GM23338 (cell line): Measurements from ENCODE around the gene CDKN2AIPNL. TPM values are rescaled to one million over a fixed set of nuclear protein-coding genes. Genes with fewer than 3 reads are reported as not detected.

Experiments used
- ATAC-seq: fragments of 200-7000 bp; cut with Tn5 transposase; 3 replicates; pipeline ENCODE4 v1.9.1; 2020
- DNase-seq: peaks from one replicate; pipeline ENCODE4 v3.0.0-alpha.2; 2015; ENCODE audit warnings: low spot score
- H2AFZ ChIP-seq: fragments of 200-600 bp; sonication (generic); 2 replicates; pipeline ENCODE4 v1.8.0; 2016; ENCODE audit warnings: antibody characterized with exemption, mild to moderate bottlenecking, moderate library complexity
- H3F3A ChIP-seq: fragments of 200-600 bp; sonication (generic); replicated peaks from 2 replicates; pipeline ENCODE4 v1.8.0; 2017; ENCODE audit warnings: antibody characterized with exemption, mixed run types, low read depth
- H3K27ac ChIP-seq: fragments of 200-600 bp; sonication (generic); 2 replicates; pipeline ENCODE4 v1.6.1; 2016; ENCODE audit warnings: low read depth
- H3K27me3 ChIP-seq: fragments of 200-600 bp; sonication (generic); 2 replicates; pipeline ENCODE4 v1.8.0; 2016; ENCODE audit warnings: mild to moderate bottlenecking, mixed run types, moderate library complexity; ENCODE audit not compliant: insufficient read depth
- H3K36me3 ChIP-seq: fragments of 200-600 bp; sonication (generic); 2 replicates; pipeline ENCODE4 v1.8.0; 2016; ENCODE audit warnings: mild to moderate bottlenecking; ENCODE audit not compliant: insufficient read depth
- H3K4me1 ChIP-seq: fragments of 200-600 bp; sonication (generic); 2 replicates; pipeline ENCODE4 v1.8.0; 2016; ENCODE audit warnings: mild to moderate bottlenecking, moderate library complexity; ENCODE audit not compliant: insufficient read depth
- H3K4me2 ChIP-seq: fragments of 200-600 bp; sonication (generic); 2 replicates; pipeline ENCODE4 v1.7.1; 2017; ENCODE audit warnings: mixed run types
- H3K4me3 ChIP-seq: fragments of 200-600 bp; sonication (generic); 2 replicates; pipeline ENCODE4 v1.6.1; 2016; ENCODE audit warnings: mixed run types
- H3K79me2 ChIP-seq: fragments of 200-600 bp; sonication (generic); replicated peaks from 2 replicates; pipeline ENCODE4 v1.8.0; 2017; ENCODE audit warnings: mild to moderate bottlenecking; ENCODE audit not compliant: insufficient read depth
- H3K9me2 ChIP-seq: fragments of 200-600 bp; sonication (generic); 2 replicates; pipeline ENCODE4 v1.8.0; 2017; ENCODE audit not compliant: insufficient read depth
- H4K20me1 ChIP-seq: fragments of 200-600 bp; sonication (generic); replicated peaks from 2 replicates; pipeline ENCODE4 v1.8.0; 2017; ENCODE audit warnings: mild to moderate bottlenecking; ENCODE audit not compliant: insufficient read depth
- H3K27ac Mint-ChIP-seq: 2 replicates; pipeline ENCODE4 v1.8.0; 2020; ENCODE audit warnings: inconsistent platforms, mild to moderate bottlenecking, moderate library complexity, mixed read lengths
- H3K27me3 Mint-ChIP-seq: 3 replicates; pipeline ENCODE4 v1.8.0; 2022; ENCODE audit warnings: low read depth, mild to moderate bottlenecking, moderate library complexity, mixed read lengths, inconsistent platforms; ENCODE audit not compliant: insufficient read depth, poor library complexity
- H3K36me3 Mint-ChIP-seq: 3 replicates; pipeline ENCODE4 v1.8.0; 2021; ENCODE audit warnings: low read depth, mild to moderate bottlenecking, inconsistent platforms, moderate library complexity, mixed read lengths
- H3K4me1 Mint-ChIP-seq: 3 replicates; pipeline ENCODE4 v1.8.0; 2020; ENCODE audit warnings: mild to moderate bottlenecking, inconsistent platforms, mixed read lengths
- H3K4me3 Mint-ChIP-seq: 3 replicates; pipeline ENCODE4 v1.8.0; 2021; ENCODE audit warnings: moderate library complexity, mild to moderate bottlenecking, inconsistent platforms, mixed read lengths
- H3K9me3 Mint-ChIP-seq: 3 replicates; pipeline ENCODE4 v1.8.0; 2020; ENCODE audit warnings: moderate library complexity, mild to moderate bottlenecking, inconsistent platforms, mixed read lengths
- CREB1 ChIP-seq: fragments of 250-450 bp; sonication (Bioruptor Pico); IDR thresholded peaks from 2 replicates; pipeline ENCODE4 v1.5.0; 2020; ENCODE audit warnings: low read depth, mild to moderate bottlenecking, moderate library complexity
- EZH2 ChIP-seq: fragments of 200-600 bp; sonication (generic); IDR thresholded peaks from one replicate; pipeline ENCODE4 v1.8.0; 2017; ENCODE audit warnings: antibody characterized with exemption, mild to moderate bottlenecking, low read depth; ENCODE audit not compliant: unreplicated experiment
- EZH2phosphoT487 ChIP-seq: fragments of 200-600 bp; sonication (generic); IDR thresholded peaks from one replicate; pipeline ENCODE4 v1.8.1; 2018; ENCODE audit warnings: antibody characterized with exemption; ENCODE audit not compliant: unreplicated experiment
- JUNB ChIP-seq: IDR thresholded peaks from one replicate; pipeline ENCODE4 v1.6.1; 2016; ENCODE audit warnings: antibody characterized with exemption; ENCODE audit not compliant: unreplicated experiment
- NANOG ChIP-seq: IDR thresholded peaks from 2 replicates; pipeline ENCODE4 v1.6.1; 2016; ENCODE audit warnings: antibody characterized with exemption, borderline replicate concordance
- POLR2AphosphoS5 ChIP-seq: IDR thresholded peaks from 2 replicates; pipeline ENCODE4 v1.6.1; 2016; ENCODE audit warnings: antibody characterized with exemption, low read depth
- STAT1 ChIP-seq: IDR thresholded peaks from one replicate; pipeline ENCODE4 v1.6.1; 2016; ENCODE audit warnings: antibody characterized with exemption; ENCODE audit not compliant: unreplicated experiment
- ZNF114 ChIP-seq: fragments of 250-450 bp; sonication (Bioruptor Pico); IDR thresholded peaks from 2 replicates; pipeline ENCODE4 v1.5.0; 2020; ENCODE audit warnings: mild to moderate bottlenecking, moderate library complexity
- ZNF331 ChIP-seq: fragments of 250-450 bp; sonication (Bioruptor Pico); IDR thresholded peaks from 2 replicates; pipeline ENCODE4 v1.5.0; 2020; ENCODE audit warnings: low read depth, mild to moderate bottlenecking, moderate library complexity
- ZNF462 ChIP-seq: fragments of 250-450 bp; sonication (Bioruptor Pico); IDR thresholded peaks from 2 replicates; pipeline ENCODE4 v1.5.0; 2020; ENCODE audit warnings: mild to moderate bottlenecking, moderate library complexity
- polyA plus RNA-seq: library from polyadenylated mRNA; unstranded; fragments of >200 nt; fragmentation: Nextera tagmentation; extraction: Ambion mirVana; gene quantifications from 2 replicates; pipeline ENCODE4 v1.2.1, GENCODE V29; 2016
- total RNA-seq: library from RNA; depleted of rRNA; stranded (reverse); fragments of >200 nt; shearing (Covaris generic); gene quantifications from 2 replicates; pipeline ENCODE4 v1.2.3, GENCODE V29; 2014
- TF ChIP-seq, protein P1 (sequence below): IDR thresholded peaks from 2 replicates; pipeline ENCODE4 v1.6.1; 2016; ENCODE audit warnings: antibody characterized with exemption
- TF ChIP-seq, protein P2 (sequence below): IDR thresholded peaks from one replicate; pipeline ENCODE4 v1.6.1; 2018; ENCODE audit warnings: antibody characterized with exemption; ENCODE audit not compliant: unreplicated experiment
- TF ChIP-seq, protein P3 (sequence below), 2 experiments: fragments of 200-600 bp in 1 of 2; sonication (generic) in 1 of 2; conservative IDR thresholded peaks; 2 replicates each; pipeline versions ENCODE4 v1.5.1 to v1.6.1; 2016 to 2017; ENCODE audit warnings: antibody characterized with exemption in 2 of 2, low read depth in 2 of 2, mild to moderate bottlenecking in 2 of 2, moderate library complexity in 1 of 2

The CDKN2AIPNL gene
- total and polyA plus RNA-seq, 2 experiments from 2014 or later: 53.5 to 79.5 TPM

DNA sequence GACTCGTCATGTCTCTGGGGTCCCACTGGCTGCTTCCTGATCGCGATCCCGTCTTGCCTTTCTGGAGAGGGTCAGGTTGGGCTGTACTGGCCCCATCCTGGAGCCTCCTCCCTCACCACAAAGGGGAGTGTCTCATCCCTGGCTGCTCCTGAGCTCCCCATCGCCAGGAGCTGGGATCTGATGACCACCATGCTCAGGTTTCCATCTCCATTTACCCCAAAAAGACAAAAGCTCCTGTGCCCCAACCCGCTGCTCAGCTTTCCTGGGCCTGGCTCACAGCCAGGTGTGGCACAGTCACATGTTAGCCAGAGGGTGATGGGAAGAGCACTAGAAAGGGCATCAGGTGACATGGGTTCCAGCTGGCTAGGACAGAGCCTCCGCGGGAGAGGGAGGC lies 47.3 kb upstream of the CDKN2AIPNL start:
- Histone ChIP-seq H3K27ac (no peak overlapping the region), H3K4me1 (no peaks in the 10 kb centered on the region), H3K79me2 (no peaks in the 10 kb centered on the region), H3F3A (no peaks in the 10 kb centered on the region), H4K20me1 (no peaks in the 10 kb centered on the region), H3K4me3 (no peak overlapping the region), H3K9me2 (no peaks in the 10 kb centered on the region), H2AFZ (no peak overlapping the region), H3K36me3 (no peaks in the 10 kb centered on the region), H3K27me3 (no peaks in the 10 kb centered on the region), H3K4me2 (no peak overlapping the region)
- DNase-seq: no peak
- H3K27ac Mint-ChIP-seq: no peak overlapping the region
- no peaks in the 10 kb centered on the region; the same call in 2 of the 3 replicates for H3K36me3 Mint-ChIP-seq
- ATAC-seq: no peak
- no peak overlapping the region for H3K4me3 Mint-ChIP-seq
- H3K4me1 Mint-ChIP-seq: peaks cover 4% of the 10 kb centered on the region
- peaks cover 8% of the 10 kb centered on the region for H3K27me3 Mint-ChIP-seq
- H3K9me3 Mint-ChIP-seq: no peaks in the 10 kb centered on the region
- TF ChIP-seq NANOG: no peak
- TF ChIP-seq ZNF462 (CRISPR knock-in tag): no peak
- TF ChIP-seq STAT1: no peak
- no peak for TF ChIP-seq POLR2AphosphoS5
- no peak for TF ChIP-seq EZH2
- no peak for TF ChIP-seq ZNF114 (CRISPR knock-in tag)
- no peak for TF ChIP-seq CREB1 (CRISPR knock-in tag)
- TF ChIP-seq JUNB: no peak
- no peak for TF ChIP-seq ZNF331 (CRISPR knock-in tag)
- TF ChIP-seq, protein P1, sequence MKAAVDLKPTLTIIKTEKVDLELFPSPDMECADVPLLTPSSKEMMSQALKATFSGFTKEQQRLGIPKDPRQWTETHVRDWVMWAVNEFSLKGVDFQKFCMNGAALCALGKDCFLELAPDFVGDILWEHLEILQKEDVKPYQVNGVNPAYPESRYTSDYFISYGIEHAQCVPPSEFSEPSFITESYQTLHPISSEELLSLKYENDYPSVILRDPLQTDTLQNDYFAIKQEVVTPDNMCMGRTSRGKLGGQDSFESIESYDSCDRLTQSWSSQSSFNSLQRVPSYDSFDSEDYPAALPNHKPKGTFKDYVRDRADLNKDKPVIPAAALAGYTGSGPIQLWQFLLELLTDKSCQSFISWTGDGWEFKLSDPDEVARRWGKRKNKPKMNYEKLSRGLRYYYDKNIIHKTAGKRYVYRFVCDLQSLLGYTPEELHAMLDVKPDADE: no peak
- TF ChIP-seq, protein P2, sequence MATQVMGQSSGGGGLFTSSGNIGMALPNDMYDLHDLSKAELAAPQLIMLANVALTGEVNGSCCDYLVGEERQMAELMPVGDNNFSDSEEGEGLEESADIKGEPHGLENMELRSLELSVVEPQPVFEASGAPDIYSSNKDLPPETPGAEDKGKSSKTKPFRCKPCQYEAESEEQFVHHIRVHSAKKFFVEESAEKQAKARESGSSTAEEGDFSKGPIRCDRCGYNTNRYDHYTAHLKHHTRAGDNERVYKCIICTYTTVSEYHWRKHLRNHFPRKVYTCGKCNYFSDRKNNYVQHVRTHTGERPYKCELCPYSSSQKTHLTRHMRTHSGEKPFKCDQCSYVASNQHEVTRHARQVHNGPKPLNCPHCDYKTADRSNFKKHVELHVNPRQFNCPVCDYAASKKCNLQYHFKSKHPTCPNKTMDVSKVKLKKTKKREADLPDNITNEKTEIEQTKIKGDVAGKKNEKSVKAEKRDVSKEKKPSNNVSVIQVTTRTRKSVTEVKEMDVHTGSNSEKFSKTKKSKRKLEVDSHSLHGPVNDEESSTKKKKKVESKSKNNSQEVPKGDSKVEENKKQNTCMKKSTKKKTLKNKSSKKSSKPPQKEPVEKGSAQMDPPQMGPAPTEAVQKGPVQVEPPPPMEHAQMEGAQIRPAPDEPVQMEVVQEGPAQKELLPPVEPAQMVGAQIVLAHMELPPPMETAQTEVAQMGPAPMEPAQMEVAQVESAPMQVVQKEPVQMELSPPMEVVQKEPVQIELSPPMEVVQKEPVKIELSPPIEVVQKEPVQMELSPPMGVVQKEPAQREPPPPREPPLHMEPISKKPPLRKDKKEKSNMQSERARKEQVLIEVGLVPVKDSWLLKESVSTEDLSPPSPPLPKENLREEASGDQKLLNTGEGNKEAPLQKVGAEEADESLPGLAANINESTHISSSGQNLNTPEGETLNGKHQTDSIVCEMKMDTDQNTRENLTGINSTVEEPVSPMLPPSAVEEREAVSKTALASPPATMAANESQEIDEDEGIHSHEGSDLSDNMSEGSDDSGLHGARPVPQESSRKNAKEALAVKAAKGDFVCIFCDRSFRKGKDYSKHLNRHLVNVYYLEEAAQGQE: no peak
- TF ChIP-seq, protein P3, sequence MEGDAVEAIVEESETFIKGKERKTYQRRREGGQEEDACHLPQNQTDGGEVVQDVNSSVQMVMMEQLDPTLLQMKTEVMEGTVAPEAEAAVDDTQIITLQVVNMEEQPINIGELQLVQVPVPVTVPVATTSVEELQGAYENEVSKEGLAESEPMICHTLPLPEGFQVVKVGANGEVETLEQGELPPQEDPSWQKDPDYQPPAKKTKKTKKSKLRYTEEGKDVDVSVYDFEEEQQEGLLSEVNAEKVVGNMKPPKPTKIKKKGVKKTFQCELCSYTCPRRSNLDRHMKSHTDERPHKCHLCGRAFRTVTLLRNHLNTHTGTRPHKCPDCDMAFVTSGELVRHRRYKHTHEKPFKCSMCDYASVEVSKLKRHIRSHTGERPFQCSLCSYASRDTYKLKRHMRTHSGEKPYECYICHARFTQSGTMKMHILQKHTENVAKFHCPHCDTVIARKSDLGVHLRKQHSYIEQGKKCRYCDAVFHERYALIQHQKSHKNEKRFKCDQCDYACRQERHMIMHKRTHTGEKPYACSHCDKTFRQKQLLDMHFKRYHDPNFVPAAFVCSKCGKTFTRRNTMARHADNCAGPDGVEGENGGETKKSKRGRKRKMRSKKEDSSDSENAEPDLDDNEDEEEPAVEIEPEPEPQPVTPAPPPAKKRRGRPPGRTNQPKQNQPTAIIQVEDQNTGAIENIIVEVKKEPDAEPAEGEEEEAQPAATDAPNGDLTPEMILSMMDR (conservative IDR thresholded peaks at IDR 0.05; ENCODE audit: low read depth in 2 of 2): no peak
- TF ChIP-seq EZH2phosphoT487: no peak
